Pancreas (tissue), 10 donors: ENCODE measurements around the gene FMNL2. TPM values are rescaled to one million over a fixed set of nuclear protein-coding genes. Genes with fewer than 3 reads are reported as not detected.

Source experiments
- ATAC-seq, 4 donors: fragments of 200-7000 bp; cut with Tn5 transposase; one replicate each; pipeline versions ENCODE4 v1.8.0 to v1.9.1; 2020; ENCODE audit warnings: mild to moderate bottlenecking in 4 of 4, moderate library complexity in 4 of 4
- DNase-seq, 6 donors: peaks; one replicate each; pipeline ENCODE4 v3.0.0-alpha.2; 2020
- FAIRE-seq: peaks from 2 replicates; lab custom pipeline; 2012; peaks lifted over from hg19 to GRCh38; lab: Jason Lieb, UNC
- H3K27ac ChIP-seq, 4 donors: fragments of 200-600 bp; sonication (generic); 1 replicate in 3 of 4; 2 replicates in 1 of 4; pipeline versions ENCODE4 v1.5.0 to v1.8.0; 2020
- H3K27me3 ChIP-seq, 4 donors: fragments of 200-600 bp; one replicate each; pipeline ENCODE4 v1.8.0; 2021
- H3K36me3 ChIP-seq, 3 donors: fragments of 200-600 bp; sonication (generic) in 1 of 3; one replicate each; pipeline versions ENCODE4 v1.5.0 to v1.8.0; 2020 to 2021
- H3K4me1 ChIP-seq, 3 donors: fragments of 200-600 bp; one replicate each; pipeline ENCODE4 v1.8.0; 2021
- H3K4me3 ChIP-seq, 4 donors: fragments of 200-600 bp; sonication (generic) in 2 of 4; one replicate each; pipeline versions ENCODE4 v1.5.0 to v1.8.0; 2020 to 2021
- H3K9me3 ChIP-seq, 4 donors: fragments of 200-600 bp; one replicate each; pipeline ENCODE4 v1.8.0; 2021
- CTCF ChIP-seq, 4 donors: fragments of 200-600 bp; sonication (generic) in 3 of 4; IDR thresholded peaks; one replicate each; pipeline versions ENCODE4 v1.5.0 to v1.8.0; 2021; ENCODE audit warnings: antibody characterized with exemption in 4 of 4
- WGBS, 2 donors: extraction: QIAGEN DNeasy Blood & Tissue Kit; methylation state at CpG; one replicate each; pipeline ENCODE4 v1.1.7; 2013; 5-methylcytosine and 5-hydroxymethylcytosine counted together
- intact Hi-C, 3 donors: fragments of 100-400 bp; cut with DNase I; formaldehyde crosslinking; loops; one replicate each; pipeline versions ENCODE4 v1.11.1 to v1.14.2; 2022
- polyA plus RNA-seq, 2 donors: library from polyadenylated mRNA; stranded (reverse); fragments of 200-250 nt; gene quantifications; one replicate each; pipeline ENCODE4 v1.2.3, GENCODE V29; 2013
- total RNA-seq, 6 donors: library from RNA; stranded (reverse); fragmentation: NEBNext Ultra II Directional in 4 of 6; extraction: Animal tissue kit (Norgen Biotek cat#: 25700) in 4 of 6; gene quantifications; one replicate each; pipeline versions ENCODE4 v1.2.1 to v1.2.4, GENCODE V29; 2021 to 2023
- donor health status: healthy with polysubstance abuse.
- donor health status: DM: no; HTN: no; CAD: no; lungs with moderate emphysema.
- donor health status: DM: no; HTN: no; CAD: no.
- donor health status: control.
- donor health status: control.
- donor health status: Bipolar disorder and iron deficiency.
- donor health status: DM: yes; HTN: yes; CAD: no.
- donor health status: DM: no; HTN: no; CAD: no.
- donor health status: DM: no; HTN: no; CAD: no.
- donor health status: DM: yes; HTN: yes; CAD: no.

FMNL2 gene
- total and polyA plus RNA-seq, 8 donors: 7.5 to 22.3 (median 11.3) TPM

GRCh38 chr2:152367547-152368390 is 32.8 kb downstream of the FMNL2 start:
- DNase-seq (no peak), ATAC-seq (no peak), FAIRE-seq (no peak)
- intact Hi-C loops: no loop called here
- Histone ChIP-seq H3K4me1 (peaks cover 0 to 7% (median 0%) of the 10 kb centered on the region in 3 donors), H3K9me3 (no peaks in the 10 kb centered on the region), H3K27me3 (no peaks in the 10 kb centered on the region), H3K36me3 (no peaks in the 10 kb centered on the region), H3K27ac (no peak overlapping the region), H3K4me3 (no peak overlapping the region)
- WGBS, 2 donors: 90 to 92% methylated on average over 9 of the region's 9 CpGs
- no peak for TF ChIP-seq CTCF (IDR thresholded peaks at IDR 0.05)

DNA sequence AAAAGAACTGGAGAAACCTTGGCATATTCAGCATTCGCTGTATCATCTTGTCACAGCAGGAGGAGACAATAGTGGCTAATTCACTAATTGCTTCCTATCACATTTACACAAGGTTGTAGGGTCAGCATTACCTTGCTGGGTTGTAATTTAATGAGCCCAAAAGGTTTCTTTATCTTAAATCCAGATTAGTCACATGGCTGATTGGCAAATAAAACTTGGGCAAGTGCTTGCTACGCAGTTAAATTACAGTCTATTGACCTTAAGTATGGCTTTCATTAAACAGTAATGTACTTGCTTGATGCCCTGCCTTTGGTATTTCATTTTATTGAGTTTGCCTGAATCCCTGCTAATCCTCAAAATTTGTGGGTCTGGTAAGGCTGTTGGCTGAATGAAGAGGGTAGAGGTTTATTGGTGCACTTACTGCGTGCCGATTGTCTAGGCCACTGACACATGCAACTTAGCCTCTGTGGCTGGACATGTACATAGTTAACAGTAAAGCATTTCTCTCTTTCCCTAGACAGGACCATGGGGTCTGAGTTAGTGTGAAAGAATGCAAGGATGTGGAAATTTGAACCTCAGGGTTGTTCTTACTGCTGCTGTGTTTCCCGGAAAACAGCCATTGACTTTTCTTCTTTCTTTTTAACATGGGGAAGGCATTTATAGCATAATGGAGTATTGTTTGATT is 34.3 kb downstream of the FMNL2 start:
- WGBS, 2 donors: 77 to 80% methylated on average over 5 of the region's 5 CpGs
- peaks cover 0 to 7% (median 0%) of the 10 kb centered on the region in 3 donors for H3K4me1 ChIP-seq

GRCh38 chr2:152370783-152371182 is 35.8 kb downstream of the FMNL2 start:
- H3K27me3 ChIP-seq: no peaks in the 10 kb centered on the region
- H3K9me3 ChIP-seq: no peaks in the 10 kb centered on the region
- H3K4me3 ChIP-seq: no peak overlapping the region
- WGBS, 2 donors: 97 to 99% methylated on average over 5 of the region's 5 CpGs
- H3K4me1 ChIP-seq: peaks cover 0 to 7% (median 0%) of the 10 kb centered on the region in 3 donors
- no peak for TF ChIP-seq CTCF (IDR thresholded peaks at IDR 0.05)
- FAIRE-seq (no peak), DNase-seq (no peak), ATAC-seq (no peak)
- intact Hi-C loops: no loop called here
- no peaks in the 10 kb centered on the region for H3K36me3 ChIP-seq
- no peak overlapping the region for H3K27ac ChIP-seq

More for the DNA sequence above, 34.3 kb downstream of the FMNL2 start:
- FAIRE-seq (no peak), DNase-seq (no peak), ATAC-seq (peak in 3 of 4 donors; percentile 11 to 40 (median 25))
- no peak for TF ChIP-seq CTCF (IDR thresholded peaks at IDR 0.05)
- intact Hi-C loops: no loop called here
- Histone ChIP-seq H3K36me3 (no peaks in the 10 kb centered on the region), H3K27me3 (no peaks in the 10 kb centered on the region), H3K9me3 (no peaks in the 10 kb centered on the region), H3K4me3 (no peak overlapping the region), H3K27ac (no peak overlapping the region)

DNA sequence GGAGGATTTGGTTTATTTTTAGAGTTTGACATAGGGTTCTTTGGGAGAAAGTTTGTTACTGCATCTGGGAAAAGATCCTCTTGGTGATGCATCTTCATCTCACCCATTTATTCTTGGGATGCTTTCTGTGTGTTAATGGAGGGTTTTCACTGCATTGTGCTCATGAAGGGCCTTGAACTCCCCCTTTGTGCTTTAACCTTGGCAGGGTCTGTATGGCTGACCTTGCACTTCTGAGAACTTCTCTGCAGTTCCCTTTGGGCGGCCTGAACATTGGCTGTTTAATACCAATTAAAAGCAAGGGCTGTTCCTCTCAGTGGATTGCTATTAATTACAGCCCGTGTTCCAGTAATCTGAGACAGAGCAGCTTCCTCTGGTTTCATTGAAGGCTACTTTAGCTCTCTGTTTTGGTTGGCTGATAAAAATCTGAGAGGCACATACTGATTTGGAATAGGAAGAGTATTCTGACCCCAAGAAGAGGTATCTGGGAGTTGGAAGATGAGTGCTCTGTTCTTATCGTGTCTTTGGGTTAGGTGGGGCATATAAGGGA is 37.5 kb downstream of the FMNL2 start:
- intact Hi-C loops: no loop called here
- TF ChIP-seq CTCF (IDR thresholded peaks at IDR 0.05): no peak
- H3K27ac ChIP-seq: no peak overlapping the region
- FAIRE-seq (no peak), ATAC-seq (no peak), DNase-seq (no peak)
- no peaks in the 10 kb centered on the region for H3K27me3 ChIP-seq
- no peaks in the 10 kb centered on the region for H3K9me3 ChIP-seq
- 70 to 76% methylated on average over 3 of the region's 3 CpGs for WGBS, 2 donors
- H3K36me3 ChIP-seq: no peaks in the 10 kb centered on the region
- no peak overlapping the region for H3K4me3 ChIP-seq
- peaks cover 0 to 12% (median 0%) of the 10 kb centered on the region in 3 donors for H3K4me1 ChIP-seq
